HepG2 (cell line): ENCODE data around the gene KIF25. TPM values are rescaled to one million over a fixed set of nuclear protein-coding genes. Genes with fewer than 3 reads are reported as not detected.
"Not testable (repeated sequence)": the region's sequence is repeated elsewhere in the genome, so short reads cannot be mapped to it uniquely, and the experiment has no call there.

Experiments
- ATAC-seq: fragments of 200-7000 bp; cut with Tn5 transposase; 3 replicates; pipeline ENCODE4 v1.9.1; 2020; ENCODE audit warnings: mild to moderate bottlenecking, moderate library complexity
- BruUV-seq: library from RNA; stranded (reverse); fragments of 400-500 nt; replicated peaks from 2 replicates; lab custom pipeline; 2021; lab: Mats Ljungman, UMichigan
- CTCF ChIA-PET: fragments of 300-600 bp; formaldehyde crosslinking; extraction: SDS; loops from one replicate; lab custom pipeline; 2021; ENCODE audit warnings: low total read pairs, inconsistent platforms, low intra/inter-chr PET ratio; lab: Yijun Ruan, JAX
- POLR2A ChIA-PET: fragments of 350-600 bp; sonication (Branson Sonifier 250); formaldehyde crosslinking; loops from one replicate; lab custom pipeline; 2020; ENCODE audit warnings: antibody characterized with exemption, inconsistent platforms; lab: Yijun Ruan, JAX
- DNase-seq: peaks from one replicate; pipeline ENCODE4 v3.0.0-alpha.2; 2015; ENCODE audit warnings: low spot score
- FAIRE-seq: peaks from 3 replicates; lab custom pipeline; 2011; peaks lifted over from hg19 to GRCh38; lab: Jason Lieb, UNC
- H2AFZ ChIP-seq: one replicate; pipeline ENCODE4 v1.6.1; 2011; ENCODE audit warnings: low read length, inconsistent platforms
- H3K27ac ChIP-seq: fragments of 300-600 bp; 3 replicates; pipeline ENCODE4 v1.8.0; 2011; ENCODE audit warnings: mixed run types, mild to moderate bottlenecking, mixed read lengths, low read length, inconsistent platforms; ENCODE audit not compliant: insufficient read depth; ENCODE audit errors: extremely low read length
- H3K27me3 ChIP-seq, 2 experiments: fragments of 200-600 bp in 1 of 2; 2 replicates in 1 of 2; 3 replicates in 1 of 2; pipeline versions ENCODE4 v1.6.0 to v1.8.0; 2011; ENCODE audit warnings: low read length in 2 of 2, mild to moderate bottlenecking in 2 of 2, moderate library complexity in 2 of 2, inconsistent platforms in 1 of 2; ENCODE audit not compliant: insufficient read depth in 2 of 2, control insufficient read depth in 1 of 2
- H3K36me3 ChIP-seq, 2 experiments: fragments of 200-600 bp in 1 of 2; replicated peaks in 1 of 2; 2 replicates in 1 of 2; 3 replicates in 1 of 2; pipeline versions ENCODE4 v1.5.1 to v1.8.0; 2011; ENCODE audit warnings: low read length in 2 of 2, inconsistent platforms in 1 of 2; ENCODE audit not compliant: insufficient read depth in 2 of 2, control insufficient read depth in 1 of 2
- H3K4me1 ChIP-seq: 2 replicates; pipeline ENCODE4 v1.5.1; 2012; ENCODE audit warnings: low read length, inconsistent platforms; ENCODE audit not compliant: insufficient read depth
- H3K4me2 ChIP-seq: 2 replicates; pipeline ENCODE4 v1.6.0; 2011; ENCODE audit warnings: low read depth, low read length, inconsistent platforms
- H3K4me3 ChIP-seq, 3 experiments: fragments of 200-600 bp in 1 of 3; sonication (generic), shearing (Covaris generic) in 1 of 3; replicated peaks in 1 of 3; 2 replicates each; pipeline ENCODE4 v1.5.1; 2011 to 2016; ENCODE audit warnings: low read length in 3 of 3, inconsistent platforms in 2 of 3, low read depth in 2 of 3, mild to moderate bottlenecking in 2 of 3, control low read depth in 1 of 3, mixed read lengths in 1 of 3; ENCODE audit not compliant: insufficient read depth in 1 of 3
- H3K79me2 ChIP-seq: one replicate; pipeline ENCODE4 v1.6.1; 2011; ENCODE audit warnings: low read length, inconsistent platforms; ENCODE audit not compliant: insufficient read depth
- H3K9ac ChIP-seq: 2 replicates; pipeline ENCODE4 v1.6.0; 2011; ENCODE audit warnings: mild to moderate bottlenecking, low read depth, low read length, inconsistent platforms; ENCODE audit not compliant: insufficient read depth
- H3K9me3 ChIP-seq: 2 replicates; pipeline ENCODE4 v1.5.1; 2012; ENCODE audit warnings: mild to moderate bottlenecking, low read length
- H4K20me1 ChIP-seq: 2 replicates; pipeline ENCODE4 v1.6.0; 2011; ENCODE audit warnings: inconsistent platforms, mild to moderate bottlenecking, low read length, moderate library complexity; ENCODE audit not compliant: insufficient read depth
- ATM ChIP-seq: fragments of 450-650 bp; IDR thresholded peaks from 2 replicates; pipeline ENCODE4 v1.7.1; 2017; ENCODE audit warnings: mild to moderate bottlenecking, borderline replicate concordance
- CCDC6 ChIP-seq: sonication (generic); formaldehyde crosslinking; IDR thresholded peaks from 2 replicates; pipeline ENCODE4 v1.8.1; 2022; ENCODE audit warnings: mild to moderate bottlenecking, missing genetic modification reagents, moderate library complexity
- KAT8 ChIP-seq: IDR thresholded peaks from 2 replicates; pipeline ENCODE4 v1.6.1; 2016; ENCODE audit warnings: missing genetic modification reagents, missing compliant biosample characterization
- NKX3-1 ChIP-seq: sonication (generic); formaldehyde crosslinking; IDR thresholded peaks from 2 replicates; pipeline ENCODE4 v1.5.0; 2020; ENCODE audit warnings: missing genetic modification reagents
- POLR2AphosphoS2 ChIP-seq: IDR thresholded peaks from 2 replicates; pipeline ENCODE4 v1.6.1; 2011; ENCODE audit warnings: low read depth, low read length, improper control_type of control experiment
- PTBP1 ChIP-seq: fragments of 200-400 bp; formaldehyde crosslinking; IDR thresholded peaks from 2 replicates; pipeline ENCODE4 v1.6.1; 2018; ENCODE audit warnings: low read length, low read depth; ENCODE audit not compliant: poor library complexity, severe bottlenecking
- REXO4 ChIP-seq: sonication (generic); formaldehyde crosslinking; IDR thresholded peaks from 2 replicates; pipeline ENCODE4 v1.8.0; 2022; ENCODE audit warnings: missing genetic modification reagents, mild to moderate bottlenecking, borderline replicate concordance
- SCMH1 ChIP-seq: sonication (generic); formaldehyde crosslinking; IDR thresholded peaks from 2 replicates; pipeline ENCODE4 v1.9.0; 2021; ENCODE audit warnings: missing genetic modification reagents, mild to moderate bottlenecking, borderline replicate concordance
- SRSF4 ChIP-seq: fragments of 200-400 bp; formaldehyde crosslinking; IDR thresholded peaks from one replicate; pipeline ENCODE4 v1.6.1; 2018; ENCODE audit warnings: mild to moderate bottlenecking, low read depth, low read length, moderate library complexity; ENCODE audit not compliant: poor library complexity, severe bottlenecking
- TOE1 ChIP-seq: sonication (generic); formaldehyde crosslinking; IDR thresholded peaks from 2 replicates; pipeline ENCODE4 v1.4.0; 2020; ENCODE audit warnings: mild to moderate bottlenecking, missing genetic modification reagents
- ZFP41 ChIP-seq: sonication (generic); formaldehyde crosslinking; IDR thresholded peaks from 2 replicates; pipeline ENCODE4 v1.4.0; 2020; ENCODE audit warnings: mild to moderate bottlenecking, missing genetic modification reagents, borderline replicate concordance
- ZNF136 ChIP-seq: sonication (generic); formaldehyde crosslinking; IDR thresholded peaks from 2 replicates; pipeline ENCODE4 v1.8.1; 2022; ENCODE audit warnings: low read depth, mild to moderate bottlenecking, moderate library complexity, missing genetic modification reagents
- ZNF598 ChIP-seq: sonication (generic); formaldehyde crosslinking; IDR thresholded peaks from 2 replicates; pipeline ENCODE4 v1.5.1; 2020; ENCODE audit warnings: mild to moderate bottlenecking, missing genetic modification reagents, borderline replicate concordance
- ZNF614 ChIP-seq: IDR thresholded peaks from 2 replicates; pipeline ENCODE4 v1.6.1; 2018; ENCODE audit warnings: missing biosample characterization, missing genetic modification reagents, inconsistent platforms, borderline replicate concordance
- ZNF761 ChIP-seq: sonication (generic); formaldehyde crosslinking; conservative IDR thresholded peaks from 2 replicates; pipeline ENCODE4 v1.4.0; 2020; ENCODE audit warnings: mild to moderate bottlenecking, missing genetic modification reagents
- ZNF781 ChIP-seq: sonication (generic); formaldehyde crosslinking; IDR thresholded peaks from 2 replicates; pipeline ENCODE4 v1.5.1; 2020; ENCODE audit warnings: borderline replicate concordance, mild to moderate bottlenecking, missing genetic modification reagents; ENCODE audit errors: not compliant biosample characterization
- WGBS: methylation state at CpG from one replicate; pipeline ENCODE4 v1.1.6; 2017; ENCODE audit warnings: low lambda C conversion rate; 5-methylcytosine and 5-hydroxymethylcytosine counted together
- in situ Hi-C: cut with HindIII; loops from 2 replicates; pipeline ENCODE4 v1.10.0; 2017; ENCODE audit warnings: low pct_unique_long_range_greater_than_20kb; ENCODE audit not compliant: extremely low pct_ligation_motif_present
- intact Hi-C: fragments of 100-400 bp; cut with micrococcal nuclease; formaldehyde crosslinking; loops from one replicate; pipeline ENCODE4 v1.10.0; 2022; ENCODE audit not compliant: unreplicated experiment
- polyA plus RNA-seq, 8 experiments: library from polyadenylated mRNA; depleted of rRNA in 3 of 8; stranded (reverse) in 7 of 8; unstranded in 1 of 8; fragments of >200 nt; fragmentation: Illumina TruSeq in 4 of 8; extraction: Trizol in 4 of 8; gene quantifications; 2 replicates each; pipeline versions ENCODE4 v1.2.1 to v1.2.3, GENCODE V29; 2011 to 2016; ENCODE audit warnings: low read depth in 4 of 8, missing spikeins in 1 of 8, mixed read lengths in 1 of 8; ENCODE audit not compliant: insufficient read depth in 1 of 8
- total RNA-seq, 5 experiments: library from RNA; depleted of rRNA; stranded (reverse); fragments of >200 nt; fragmentation: Illumina TruSeq; extraction: Trizol; gene quantifications; 2 replicates each; pipeline ENCODE4 v1.2.3, GENCODE V29; 2016; ENCODE audit warnings: low read depth in 1 of 5
- TF ChIP-seq, protein P1 (sequence below): sonication (generic); formaldehyde crosslinking; IDR thresholded peaks from 2 replicates; pipeline ENCODE4 v1.4.0; 2020; ENCODE audit warnings: mild to moderate bottlenecking, low read depth, missing genetic modification reagents

KIF25 gene
- total and polyA plus RNA-seq, 2 of the 13 experiments (the other 11 are each of a cell fraction or from before 2014, with no cell fraction given): not detected

DNA sequence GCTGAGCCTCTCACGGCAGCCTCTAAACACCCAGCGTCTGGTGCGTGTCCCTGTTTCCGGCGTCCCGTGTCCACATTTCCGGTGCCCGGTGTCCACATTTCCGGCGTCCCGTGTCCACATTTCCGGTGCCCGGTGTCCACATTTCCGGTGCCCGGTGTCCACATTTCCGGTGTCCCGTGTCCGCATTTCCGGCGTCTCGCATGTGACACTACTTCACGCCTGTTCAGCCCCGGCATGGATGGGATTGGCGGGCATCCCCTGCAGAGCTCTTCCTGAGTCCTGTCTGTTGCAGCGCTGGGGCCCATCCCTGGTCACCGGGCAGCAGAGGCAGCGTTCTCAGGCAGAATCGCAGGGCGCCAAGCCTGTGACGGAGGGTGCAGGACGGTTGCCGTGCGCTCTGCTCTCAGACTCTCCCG is 78.3 kb downstream of the KIF25 start:
- in situ Hi-C loops (no loop called here), intact Hi-C loops (no loop called here)
- no peaks in the 10 kb centered on the region for H3K36me3 ChIP-seq
- no peaks in the 10 kb centered on the region; the same call in 1 of the 2 replicates for H4K20me1 ChIP-seq
- no peak overlapping the region for H3K27ac ChIP-seq
- ATAC-seq: no peak
- H3K79me2 ChIP-seq: no peaks in the 10 kb centered on the region
- H3K27me3 ChIP-seq: peaks cover 5 to 47% of the 10 kb centered on the region in 2 experiments
- no peak overlapping the region for H3K4me3 ChIP-seq
- ChIA-PET POLR2A (no interaction called here), CTCF (no interaction called here)
- no TSS peak for BruUV-seq
- TF ChIP-seq SCMH1 (CRISPR knock-in tag) (no peak), POLR2AphosphoS2 (no peak), ATM (no peak), ZNF781 (CRISPR knock-in tag) (no peak), TOE1 (CRISPR knock-in tag) (no peak), PTBP1 (no peak), ZFP41 (CRISPR knock-in tag) (no peak), ZNF598 (CRISPR knock-in tag) (no peak), KAT8 (CRISPR knock-in tag) (no peak), CCDC6 (CRISPR knock-in tag) (no peak), NKX3-1 (CRISPR knock-in tag) (no peak), ZNF761 (CRISPR knock-in tag) (no peak), ZNF136 (no peak), ZNF614 (CRISPR knock-in tag) (no peak), REXO4 (no peak), SRSF4 (no peak)
- TF ChIP-seq, protein P1, sequence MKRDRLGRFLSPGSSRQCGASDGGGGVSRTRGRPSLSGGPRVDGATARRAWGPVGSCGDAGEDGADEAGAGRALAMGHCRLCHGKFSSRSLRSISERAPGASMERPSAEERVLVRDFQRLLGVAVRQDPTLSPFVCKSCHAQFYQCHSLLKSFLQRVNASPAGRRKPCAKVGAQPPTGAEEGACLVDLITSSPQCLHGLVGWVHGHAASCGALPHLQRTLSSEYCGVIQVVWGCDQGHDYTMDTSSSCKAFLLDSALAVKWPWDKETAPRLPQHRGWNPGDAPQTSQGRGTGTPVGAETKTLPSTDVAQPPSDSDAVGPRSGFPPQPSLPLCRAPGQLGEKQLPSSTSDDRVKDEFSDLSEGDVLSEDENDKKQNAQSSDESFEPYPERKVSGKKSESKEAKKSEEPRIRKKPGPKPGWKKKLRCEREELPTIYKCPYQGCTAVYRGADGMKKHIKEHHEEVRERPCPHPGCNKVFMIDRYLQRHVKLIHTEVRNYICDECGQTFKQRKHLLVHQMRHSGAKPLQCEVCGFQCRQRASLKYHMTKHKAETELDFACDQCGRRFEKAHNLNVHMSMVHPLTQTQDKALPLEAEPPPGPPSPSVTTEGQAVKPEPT (CRISPR knock-in tag): no peak
- no peak for FAIRE-seq
- H3K9ac ChIP-seq: no peak overlapping the region
- H3K9me3 ChIP-seq: no peaks in the 10 kb centered on the region
- H3K4me1 ChIP-seq: peaks cover 14% of the 10 kb centered on the region
- H2AFZ ChIP-seq: no peak overlapping the region
- WGBS: 65% methylated on average over 23 of the region's 34 CpGs
- H3K4me2 ChIP-seq: no peak overlapping the region
- no peak for DNase-seq

DNA sequence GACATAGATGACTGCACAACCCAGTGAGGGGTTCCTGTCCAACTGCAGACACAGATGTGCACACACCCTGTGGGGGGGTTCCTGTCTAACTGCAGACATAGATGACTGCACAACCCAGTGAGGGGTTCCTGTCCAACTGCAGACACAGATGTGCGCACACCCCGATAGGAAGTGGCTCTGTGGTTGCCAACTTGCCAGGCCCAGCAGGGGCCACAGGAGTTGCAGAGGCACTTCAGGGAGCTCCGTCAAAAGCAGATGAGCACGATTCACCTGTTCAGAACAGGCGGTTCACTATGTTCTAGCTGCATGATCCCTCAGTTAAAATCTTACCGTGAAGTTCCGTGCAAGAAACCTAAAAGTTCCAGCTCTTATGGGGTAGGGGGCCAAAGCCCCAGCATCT is 79.9 kb downstream of the KIF25 start:
- POLR2A ChIA-PET, H3K4me3 ChIP-seq, H3K9ac ChIP-seq, H2AFZ ChIP-seq, BruUV-seq, ATAC-seq, H3K79me2 ChIP-seq, H4K20me1 ChIP-seq, FAIRE-seq, DNase-seq, H3K27ac ChIP-seq, CTCF ChIA-PET, intact Hi-C loops, H3K4me2 ChIP-seq, in situ Hi-C loops, H3K36me3 ChIP-seq, H3K9me3 ChIP-seq: not testable (repeated sequence)
- 59% methylated on average over 7 of the region's 7 CpGs for WGBS
- peaks cover 3 to 49% of the 10 kb centered on the region in 2 experiments for H3K27me3 ChIP-seq
- peaks cover 14% of the 10 kb centered on the region for H3K4me1 ChIP-seq
